ENCODE data around the gene ACCSL. TPM values are rescaled to one million over a fixed set of nuclear protein-coding genes. Genes with fewer than 3 reads are reported as not detected.

The ACCSL gene
- total RNA-seq, 1 donor from 2014 or later, result not detected

DNA sequence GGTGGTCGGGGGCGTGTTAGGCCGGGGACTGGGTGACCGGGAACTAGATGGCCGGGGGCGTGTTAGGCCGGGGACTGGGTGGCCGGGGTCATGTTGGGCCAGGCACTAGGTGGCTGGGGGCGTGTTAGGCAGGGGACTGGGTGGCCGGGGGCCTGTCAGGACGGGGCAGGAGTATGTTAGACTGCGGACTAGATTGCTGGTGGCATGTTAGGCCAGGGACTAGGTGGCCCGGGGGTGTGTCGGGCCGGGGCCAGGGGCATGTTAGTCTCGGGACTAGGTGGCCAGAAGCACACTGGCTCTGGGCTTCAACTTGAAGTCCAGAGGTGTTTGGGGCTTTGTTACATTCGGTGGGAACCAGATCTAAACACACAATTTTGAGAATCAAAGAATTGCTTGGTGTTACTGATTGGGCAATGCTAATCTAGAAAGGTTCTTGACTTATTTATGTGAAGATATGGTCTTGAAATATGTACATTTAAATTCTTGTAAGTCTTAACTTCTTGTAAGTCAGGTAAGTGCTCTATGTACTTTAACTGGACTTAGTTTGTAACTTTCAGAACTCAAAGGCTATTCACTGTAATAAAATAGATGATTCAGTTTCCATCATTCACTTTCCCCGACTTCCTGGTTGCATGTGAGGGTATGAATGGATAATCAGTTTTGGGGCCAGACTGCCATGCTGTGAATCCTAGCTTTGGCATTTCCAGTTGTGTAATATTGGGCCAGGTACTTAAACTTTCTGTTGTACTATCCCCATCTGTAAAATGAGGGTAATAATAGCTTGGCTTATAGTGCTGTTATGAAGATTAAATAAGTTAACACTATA, 48.8 kb downstream of the ACCSL start:
- no peak for DNase-seq (ENCODE audit: low read depth, low spot score)

DNA sequence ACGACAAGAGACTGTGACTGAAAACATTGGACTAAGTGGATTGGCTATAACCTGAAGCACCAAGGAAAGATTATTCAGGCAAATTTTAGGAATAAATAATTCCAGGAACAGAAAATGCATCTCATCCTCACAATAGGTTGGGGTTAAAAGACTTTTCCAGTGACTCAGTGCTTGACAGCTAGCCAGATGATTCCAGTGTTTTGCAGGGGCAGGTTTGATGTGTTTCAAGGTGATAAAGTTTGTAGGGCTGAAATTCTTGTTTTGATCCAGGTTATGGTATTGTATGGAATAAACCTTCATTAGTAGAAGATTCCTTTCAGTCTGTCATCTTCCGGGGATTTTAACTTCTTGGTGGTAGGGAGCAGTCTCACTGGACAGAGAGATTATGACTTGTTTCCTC, 50.0 kb downstream of the ACCSL start:
- DNase-seq (ENCODE audit: low read depth, low spot score), result no peak

GRCh38 chr11:44101098-44101497, 53.3 kb downstream of the ACCSL start:
- no peak for DNase-seq (ENCODE audit: low read depth, low spot score)

DNA sequence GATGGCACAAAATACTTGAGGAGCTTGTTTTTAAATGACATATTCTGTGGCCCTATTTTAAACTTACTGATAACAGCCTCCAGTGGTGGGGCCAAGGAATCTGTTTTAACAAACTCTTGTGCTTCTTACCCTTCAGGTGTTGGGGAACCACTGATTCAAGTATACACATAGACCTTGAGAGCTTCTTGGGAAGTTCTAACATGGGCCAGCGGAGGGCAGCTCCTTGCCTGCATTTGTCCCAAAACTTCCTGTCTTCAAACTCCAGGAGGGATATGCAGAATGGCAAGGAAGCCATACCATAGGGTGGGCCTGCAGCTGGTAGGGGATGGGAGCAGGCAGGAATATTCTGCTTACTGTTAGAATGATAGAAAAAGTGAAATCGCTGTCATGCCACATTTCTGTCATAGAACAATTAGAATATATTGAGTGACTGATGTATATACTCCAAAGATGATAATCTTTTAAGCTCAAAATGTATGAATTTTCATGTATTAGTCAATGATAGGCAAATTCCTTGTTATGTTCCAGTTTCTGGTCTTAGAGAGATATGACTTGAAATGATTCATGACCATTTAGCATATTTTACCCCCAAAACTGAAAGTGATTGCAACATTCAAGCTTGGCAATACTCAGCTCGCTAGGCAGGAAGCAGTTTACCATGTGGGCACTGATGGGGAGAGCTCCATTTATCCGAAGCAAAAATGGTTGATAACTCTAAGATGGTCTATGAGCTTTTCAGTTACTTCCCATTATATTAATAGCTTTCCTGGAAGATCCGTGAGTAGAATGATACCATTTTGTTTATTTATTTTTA, 56.9 kb downstream of the ACCSL start:
- DNase-seq (ENCODE audit: low read depth, low spot score), result no peak

- no peak for DNase-seq (ENCODE audit: low read depth, low spot score)
Observed at GRCh38 chr11:44108260-44108659, 60.5 kb downstream of the ACCSL start.

Other genes with a start within 250 kb of the ACCSL start
- 28.2 and 42.8 TPM in 2 replicates for gene ALKBH3, start 167.2 kb upstream of the ACCSL start, total RNA-seq
- gene C11orf96, start 105.3 kb upstream of the ACCSL start, total RNA-seq, result 1.7 and 1.8 TPM in 2 replicates
- 2.4 and 2.8 TPM in 2 replicates for gene ACCS, start 18.3 kb downstream of the ACCSL start, total RNA-seq
- 84.5 and 87.9 TPM in 2 replicates for gene EXT2, start 47.7 kb downstream of the ACCSL start, total RNA-seq